ENCODE measurements around the gene TP63.

DNA sequence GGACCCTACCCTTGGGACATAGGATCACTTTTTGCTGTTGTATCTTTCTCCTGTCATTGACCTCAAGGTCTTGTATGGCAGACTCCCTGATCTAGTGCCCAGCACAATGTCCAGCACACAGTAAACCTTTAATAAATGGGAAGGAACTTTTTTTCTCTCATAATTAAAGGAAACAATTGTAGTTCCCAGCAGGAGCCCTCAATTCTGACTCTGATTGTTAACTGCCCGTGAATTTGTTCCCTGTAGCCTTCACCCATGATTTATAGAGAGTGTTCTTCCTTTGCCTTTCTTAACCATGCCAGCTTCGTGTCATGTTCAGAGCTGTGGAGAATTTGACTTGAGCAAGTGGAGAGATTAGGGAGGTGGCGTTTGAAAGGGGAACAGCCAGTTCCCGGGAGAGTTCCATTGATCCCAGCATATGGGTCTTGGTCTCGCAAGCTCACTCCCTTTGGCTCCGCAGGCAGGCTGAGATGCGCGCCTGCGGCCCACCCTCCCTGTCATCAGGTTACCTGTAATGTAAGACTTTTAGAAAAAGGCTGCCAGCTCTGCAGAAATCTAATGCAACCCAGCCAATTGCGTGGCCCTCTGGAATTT, 182.6 kb downstream of the TP63 start:
- TF ChIP-seq, protein P1, sequence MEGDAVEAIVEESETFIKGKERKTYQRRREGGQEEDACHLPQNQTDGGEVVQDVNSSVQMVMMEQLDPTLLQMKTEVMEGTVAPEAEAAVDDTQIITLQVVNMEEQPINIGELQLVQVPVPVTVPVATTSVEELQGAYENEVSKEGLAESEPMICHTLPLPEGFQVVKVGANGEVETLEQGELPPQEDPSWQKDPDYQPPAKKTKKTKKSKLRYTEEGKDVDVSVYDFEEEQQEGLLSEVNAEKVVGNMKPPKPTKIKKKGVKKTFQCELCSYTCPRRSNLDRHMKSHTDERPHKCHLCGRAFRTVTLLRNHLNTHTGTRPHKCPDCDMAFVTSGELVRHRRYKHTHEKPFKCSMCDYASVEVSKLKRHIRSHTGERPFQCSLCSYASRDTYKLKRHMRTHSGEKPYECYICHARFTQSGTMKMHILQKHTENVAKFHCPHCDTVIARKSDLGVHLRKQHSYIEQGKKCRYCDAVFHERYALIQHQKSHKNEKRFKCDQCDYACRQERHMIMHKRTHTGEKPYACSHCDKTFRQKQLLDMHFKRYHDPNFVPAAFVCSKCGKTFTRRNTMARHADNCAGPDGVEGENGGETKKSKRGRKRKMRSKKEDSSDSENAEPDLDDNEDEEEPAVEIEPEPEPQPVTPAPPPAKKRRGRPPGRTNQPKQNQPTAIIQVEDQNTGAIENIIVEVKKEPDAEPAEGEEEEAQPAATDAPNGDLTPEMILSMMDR (conservative IDR thresholded peaks at IDR 0.05; ENCODE audit: low read depth in 2 of 2) = no peak
- TF ChIP-seq CREB1 (CRISPR knock-in tag; IDR thresholded peaks at IDR 0.05; ENCODE audit: low read depth) (no peak), JUNB (IDR thresholded peaks at IDR 0.05; ENCODE audit: unreplicated experiment) (no peak), EZH2 (IDR thresholded peaks at IDR 0.05; ENCODE audit: low read depth, unreplicated experiment) (no peak), EZH2phosphoT487 (IDR thresholded peaks at IDR 0.05; ENCODE audit: unreplicated experiment) (no peak), POLR2AphosphoS5 (IDR thresholded peaks at IDR 0.05; ENCODE audit: low read depth) (no peak)
- TF ChIP-seq, protein P2, sequence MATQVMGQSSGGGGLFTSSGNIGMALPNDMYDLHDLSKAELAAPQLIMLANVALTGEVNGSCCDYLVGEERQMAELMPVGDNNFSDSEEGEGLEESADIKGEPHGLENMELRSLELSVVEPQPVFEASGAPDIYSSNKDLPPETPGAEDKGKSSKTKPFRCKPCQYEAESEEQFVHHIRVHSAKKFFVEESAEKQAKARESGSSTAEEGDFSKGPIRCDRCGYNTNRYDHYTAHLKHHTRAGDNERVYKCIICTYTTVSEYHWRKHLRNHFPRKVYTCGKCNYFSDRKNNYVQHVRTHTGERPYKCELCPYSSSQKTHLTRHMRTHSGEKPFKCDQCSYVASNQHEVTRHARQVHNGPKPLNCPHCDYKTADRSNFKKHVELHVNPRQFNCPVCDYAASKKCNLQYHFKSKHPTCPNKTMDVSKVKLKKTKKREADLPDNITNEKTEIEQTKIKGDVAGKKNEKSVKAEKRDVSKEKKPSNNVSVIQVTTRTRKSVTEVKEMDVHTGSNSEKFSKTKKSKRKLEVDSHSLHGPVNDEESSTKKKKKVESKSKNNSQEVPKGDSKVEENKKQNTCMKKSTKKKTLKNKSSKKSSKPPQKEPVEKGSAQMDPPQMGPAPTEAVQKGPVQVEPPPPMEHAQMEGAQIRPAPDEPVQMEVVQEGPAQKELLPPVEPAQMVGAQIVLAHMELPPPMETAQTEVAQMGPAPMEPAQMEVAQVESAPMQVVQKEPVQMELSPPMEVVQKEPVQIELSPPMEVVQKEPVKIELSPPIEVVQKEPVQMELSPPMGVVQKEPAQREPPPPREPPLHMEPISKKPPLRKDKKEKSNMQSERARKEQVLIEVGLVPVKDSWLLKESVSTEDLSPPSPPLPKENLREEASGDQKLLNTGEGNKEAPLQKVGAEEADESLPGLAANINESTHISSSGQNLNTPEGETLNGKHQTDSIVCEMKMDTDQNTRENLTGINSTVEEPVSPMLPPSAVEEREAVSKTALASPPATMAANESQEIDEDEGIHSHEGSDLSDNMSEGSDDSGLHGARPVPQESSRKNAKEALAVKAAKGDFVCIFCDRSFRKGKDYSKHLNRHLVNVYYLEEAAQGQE (IDR thresholded peaks at IDR 0.05; ENCODE audit: unreplicated experiment) = no peak

All from GM23338 (cell line).